ENCODE results near the gene NOS1.

DNA sequence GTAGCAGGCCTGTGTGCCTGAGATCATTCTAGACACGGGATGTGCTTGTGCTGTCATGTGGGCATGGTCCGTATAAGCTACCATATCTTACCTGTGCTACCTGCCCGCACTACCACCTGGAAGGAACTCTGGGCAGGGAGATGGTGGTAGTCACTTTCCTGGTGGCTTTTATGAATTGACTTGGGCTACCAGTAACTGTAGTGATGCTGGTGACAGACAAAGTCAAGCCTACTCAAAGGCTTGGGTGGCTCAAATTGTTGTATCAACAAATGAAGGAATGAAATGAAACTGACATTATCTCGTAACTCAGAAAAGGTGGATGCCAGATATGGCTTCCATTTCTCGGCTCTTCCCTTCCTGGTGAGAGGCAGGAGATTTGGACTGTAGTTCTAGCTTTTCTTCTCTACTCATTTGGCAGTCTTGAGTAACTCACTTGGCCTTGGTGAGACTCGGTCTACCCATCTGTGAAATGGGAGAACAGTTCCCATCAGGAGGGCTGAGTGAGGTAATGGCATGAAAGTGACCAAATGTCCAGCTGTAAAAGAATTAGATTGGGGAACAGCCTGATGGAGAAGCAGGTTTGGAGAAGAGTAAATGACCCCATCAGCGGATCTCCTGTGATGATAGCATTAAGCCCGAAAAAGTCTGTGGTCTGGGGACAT, 81.3 kb downstream of the NOS1 start:
- TF ChIP-seq GATA2 (IDR thresholded peaks at IDR 0.05; ENCODE audit: low read depth, low read length) (no peak), GATA3 (IDR thresholded peaks at IDR 0.05; ENCODE audit: low read depth, low read length) (no peak)

All from SH-SY5Y (cell line).